GM21381 (cell line): ENCODE results near the gene PCDH11Y.
A peak's percentile ranks its signal among the peaks of the same experiment; 100 is the strongest.
"Not testable (repeated sequence)": the region's sequence is repeated elsewhere in the genome, so short reads cannot be mapped to it uniquely, and the experiment has no call there.

Experiments used
- ATAC-seq: cut with Tn5 transposase; IDR thresholded peaks from one replicate; pipeline ENCODE4 v1.9.1; 2021; ENCODE audit warnings: mild to moderate bottlenecking, moderate library complexity; ENCODE audit not compliant: unreplicated experiment

Gene PCDH11Y, protein sequence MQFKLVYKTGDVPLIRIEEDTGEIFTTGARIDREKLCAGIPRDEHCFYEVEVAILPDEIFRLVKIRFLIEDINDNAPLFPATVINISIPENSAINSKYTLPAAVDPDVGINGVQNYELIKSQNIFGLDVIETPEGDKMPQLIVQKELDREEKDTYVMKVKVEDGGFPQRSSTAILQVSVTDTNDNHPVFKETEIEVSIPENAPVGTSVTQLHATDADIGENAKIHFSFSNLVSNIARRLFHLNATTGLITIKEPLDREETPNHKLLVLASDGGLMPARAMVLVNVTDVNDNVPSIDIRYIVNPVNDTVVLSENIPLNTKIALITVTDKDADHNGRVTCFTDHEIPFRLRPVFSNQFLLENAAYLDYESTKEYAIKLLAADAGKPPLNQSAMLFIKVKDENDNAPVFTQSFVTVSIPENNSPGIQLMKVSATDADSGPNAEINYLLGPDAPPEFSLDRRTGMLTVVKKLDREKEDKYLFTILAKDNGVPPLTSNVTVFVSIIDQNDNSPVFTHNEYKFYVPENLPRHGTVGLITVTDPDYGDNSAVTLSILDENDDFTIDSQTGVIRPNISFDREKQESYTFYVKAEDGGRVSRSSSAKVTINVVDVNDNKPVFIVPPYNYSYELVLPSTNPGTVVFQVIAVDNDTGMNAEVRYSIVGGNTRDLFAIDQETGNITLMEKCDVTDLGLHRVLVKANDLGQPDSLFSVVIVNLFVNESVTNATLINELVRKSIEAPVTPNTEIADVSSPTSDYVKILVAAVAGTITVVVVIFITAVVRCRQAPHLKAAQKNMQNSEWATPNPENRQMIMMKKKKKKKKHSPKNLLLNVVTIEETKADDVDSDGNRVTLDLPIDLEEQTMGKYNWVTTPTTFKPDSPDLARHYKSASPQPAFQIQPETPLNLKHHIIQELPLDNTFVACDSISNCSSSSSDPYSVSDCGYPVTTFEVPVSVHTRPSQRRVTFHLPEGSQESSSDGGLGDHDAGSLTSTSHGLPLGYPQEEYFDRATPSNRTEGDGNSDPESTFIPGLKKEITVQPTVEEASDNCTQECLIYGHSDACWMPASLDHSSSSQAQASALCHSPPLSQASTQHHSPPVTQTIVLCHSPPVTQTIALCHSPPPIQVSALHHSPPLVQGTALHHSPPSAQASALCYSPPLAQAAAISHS (N-terminal part only)

DNA sequence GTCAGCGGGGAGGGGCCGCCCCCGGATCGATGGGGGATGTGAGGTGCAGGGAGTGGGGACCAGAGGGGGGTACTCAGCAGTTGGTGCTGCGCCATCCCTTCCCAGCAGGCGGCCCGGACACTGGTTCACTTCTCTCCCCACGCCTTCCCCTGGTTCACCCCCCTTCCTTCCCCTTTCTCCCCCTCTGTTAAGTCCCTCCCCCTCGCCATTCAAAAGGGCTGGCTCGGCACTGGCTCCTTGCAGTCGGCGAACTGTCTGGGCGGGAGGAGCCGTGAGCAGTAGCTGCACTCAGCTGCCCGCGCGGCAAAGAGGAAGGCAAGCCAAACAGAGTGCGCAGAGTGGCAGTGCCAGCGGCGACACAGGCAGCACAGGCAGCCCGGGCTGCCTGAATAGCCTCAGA is at the start of gene PCDH11Y:
Gene PCDH11Y, plus strand, starts transcription at position 240 of the 400 bp plus-strand sequence. CDS start 56,804 bp downstream, outside the sequence.
- ATAC-seq = not testable (repeated sequence)

DNA sequence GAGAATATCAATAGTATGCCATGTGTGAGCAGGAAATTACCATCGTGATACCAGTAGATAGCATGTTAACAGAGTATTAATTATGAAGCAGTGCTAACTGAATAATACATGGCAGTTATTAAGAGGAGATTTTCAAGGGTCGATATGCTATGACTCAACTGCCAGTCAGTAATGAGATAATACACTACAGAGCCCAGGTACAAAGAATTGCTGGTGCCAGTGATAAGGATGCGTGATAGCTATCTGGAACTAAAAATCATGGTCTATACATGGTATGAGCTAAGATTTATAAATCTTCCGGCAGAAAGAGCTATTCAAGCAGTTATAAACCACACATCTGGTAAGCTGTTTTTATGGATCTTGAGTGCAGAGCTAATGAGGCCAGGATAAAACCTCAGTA is 32.2 kb upstream of the PCDH11Y start:
- not testable (repeated sequence) for ATAC-seq

DNA sequence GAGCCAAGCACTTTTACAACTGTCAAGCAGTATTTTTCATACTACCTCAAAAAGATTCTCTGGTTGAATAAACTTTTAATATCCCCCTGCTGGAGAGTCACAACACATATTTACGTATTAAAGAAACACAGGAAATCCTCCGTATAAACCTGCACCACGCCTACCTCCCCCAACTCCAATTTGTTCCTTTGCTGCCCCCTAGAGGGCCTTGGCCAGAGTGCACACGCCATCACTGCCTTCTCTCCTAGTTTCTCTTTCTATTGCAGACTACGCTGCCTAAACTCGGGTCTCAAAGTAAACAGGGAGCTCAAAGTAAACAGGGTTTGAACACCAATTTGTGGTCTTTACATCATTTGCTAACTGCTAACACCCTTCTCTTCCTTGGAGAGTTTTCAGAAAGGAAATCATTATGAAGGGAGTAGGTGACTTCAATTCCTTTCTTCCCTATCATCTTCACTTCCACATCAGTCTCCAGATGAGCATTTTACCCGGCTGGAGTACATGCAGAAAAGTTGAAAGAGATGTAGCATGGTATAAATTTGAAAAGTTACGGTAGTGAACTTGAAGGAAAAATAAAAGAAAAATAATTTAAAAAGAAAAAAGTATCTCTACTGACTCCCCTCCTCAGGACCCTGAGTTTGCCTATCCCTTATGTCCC is 8.2 kb upstream of the PCDH11Y start:
- ATAC-seq = peak; percentile 99

DNA sequence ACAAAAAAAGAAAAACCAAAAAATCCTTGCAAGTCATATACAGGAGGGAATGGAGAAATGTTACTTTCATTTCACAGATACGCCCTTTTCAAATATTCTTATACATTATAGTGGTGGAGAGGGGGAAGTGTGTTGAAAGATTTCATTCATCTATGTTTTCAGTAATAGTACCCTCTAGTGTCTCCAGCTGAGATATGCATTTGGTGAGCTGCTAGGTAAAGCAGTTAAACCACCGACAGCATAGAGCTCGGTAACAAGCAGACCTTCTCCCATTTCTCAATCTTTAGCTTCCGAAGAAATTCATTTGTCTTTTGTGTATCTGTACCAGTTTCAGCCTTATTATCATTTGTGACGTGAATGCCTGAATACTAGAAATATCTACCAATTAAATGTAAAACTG is 5.2 kb upstream of the PCDH11Y start:
- ATAC-seq = not testable (repeated sequence)

DNA sequence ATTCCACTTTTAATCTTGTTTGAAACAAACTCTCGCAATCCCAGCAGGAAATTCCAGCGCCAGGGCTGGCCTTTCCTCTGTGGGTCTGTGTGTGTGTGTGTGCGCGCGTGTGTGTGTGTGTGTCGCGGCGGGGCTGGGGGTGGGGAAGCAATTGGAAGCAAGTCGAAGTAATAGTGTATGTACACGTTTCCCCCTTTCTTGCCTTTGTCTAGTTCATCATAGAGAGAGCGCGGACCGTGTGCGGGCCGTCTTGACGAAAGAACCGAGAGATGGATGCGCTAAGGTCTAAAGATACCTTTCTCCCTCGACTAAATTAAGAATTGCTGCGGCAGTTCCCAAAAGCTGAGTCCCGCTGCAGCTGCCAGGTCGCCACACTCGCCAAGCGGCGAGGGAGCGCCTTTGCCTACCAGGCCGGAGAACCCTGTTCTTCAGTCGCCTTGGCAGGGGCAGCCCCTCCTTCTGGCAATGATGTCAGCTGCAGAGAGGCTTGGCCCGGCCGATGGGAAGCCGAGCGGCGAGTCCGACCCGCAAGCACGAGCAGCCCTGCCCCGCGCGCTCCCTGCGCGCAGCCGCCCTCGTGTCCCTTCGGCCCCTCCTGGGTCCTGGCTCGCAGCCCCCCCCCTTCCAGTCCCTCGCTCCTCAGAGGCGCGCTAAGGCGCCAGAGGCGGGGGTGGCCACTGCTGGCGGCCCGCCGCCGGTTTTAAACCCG is 2.5 kb downstream of the PCDH11Y start:
- not testable (repeated sequence) for ATAC-seq

DNA sequence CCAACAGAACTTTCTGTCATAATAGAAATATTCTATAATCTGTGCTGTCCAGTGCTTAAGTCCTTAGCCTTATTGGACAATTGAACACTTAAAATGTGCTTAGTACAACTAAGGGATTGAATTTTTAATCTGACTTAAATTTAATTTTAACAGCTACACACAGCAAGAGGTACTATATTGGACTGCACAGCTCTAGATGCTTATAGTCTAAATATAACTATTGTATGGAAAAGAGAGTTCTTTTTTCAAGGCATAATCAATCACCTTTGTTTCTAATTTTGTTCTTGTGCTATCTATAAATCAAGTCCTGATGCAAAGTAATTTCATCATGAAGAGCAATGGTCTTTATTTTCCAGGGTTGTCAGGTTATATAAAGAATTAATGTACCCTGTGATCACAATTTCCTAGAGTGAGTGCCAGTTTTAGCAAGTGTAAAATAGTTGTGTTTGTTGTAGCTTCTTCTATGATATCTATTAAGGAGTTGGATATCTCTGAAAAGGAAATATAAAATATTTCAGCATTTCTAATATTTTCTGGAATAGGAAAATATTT is 39.0 kb downstream of the PCDH11Y start:
- not testable (repeated sequence) for ATAC-seq

DNA sequence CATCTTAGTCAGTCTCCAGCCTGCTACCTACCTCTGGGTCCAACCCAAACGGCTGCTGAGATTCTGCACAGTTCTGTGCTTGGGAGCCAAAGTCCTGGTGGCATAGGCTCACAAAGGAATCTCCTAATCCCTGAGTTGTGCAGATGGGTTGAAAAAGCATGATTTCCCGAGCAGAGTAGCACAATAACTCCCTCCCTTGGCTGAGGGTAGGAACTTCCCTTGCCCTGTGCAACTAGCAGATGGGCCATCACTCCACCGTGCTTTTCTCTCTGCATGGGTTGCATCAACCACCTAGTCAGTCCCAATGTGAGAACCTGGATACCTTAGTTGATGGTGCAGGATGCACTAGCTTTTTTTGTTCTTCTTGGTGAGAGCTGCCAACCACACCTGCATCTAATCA is 82.9 kb downstream of the PCDH11Y start:
- ATAC-seq = not testable (repeated sequence)

DNA sequence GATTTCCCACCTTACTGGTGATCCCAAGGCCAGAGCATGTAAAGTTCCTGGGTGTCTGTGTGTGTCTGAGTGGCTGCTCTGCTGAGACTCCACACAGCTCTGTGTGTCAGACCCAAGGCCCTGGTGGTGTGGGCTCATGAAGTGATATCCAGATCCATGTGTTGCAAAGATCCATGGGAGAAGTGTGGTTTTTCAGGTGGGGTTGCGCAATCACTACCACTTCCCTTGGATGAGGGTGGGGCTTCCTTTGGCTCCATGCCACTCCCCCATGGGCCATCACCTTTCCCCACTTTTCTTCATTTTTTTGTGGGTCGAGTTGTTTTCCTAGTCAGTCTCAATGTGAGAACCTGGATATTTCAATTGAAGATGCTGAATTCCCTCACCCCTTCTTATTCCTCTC is 182.9 kb downstream of the PCDH11Y start:
- ATAC-seq = not testable (repeated sequence)

DNA sequence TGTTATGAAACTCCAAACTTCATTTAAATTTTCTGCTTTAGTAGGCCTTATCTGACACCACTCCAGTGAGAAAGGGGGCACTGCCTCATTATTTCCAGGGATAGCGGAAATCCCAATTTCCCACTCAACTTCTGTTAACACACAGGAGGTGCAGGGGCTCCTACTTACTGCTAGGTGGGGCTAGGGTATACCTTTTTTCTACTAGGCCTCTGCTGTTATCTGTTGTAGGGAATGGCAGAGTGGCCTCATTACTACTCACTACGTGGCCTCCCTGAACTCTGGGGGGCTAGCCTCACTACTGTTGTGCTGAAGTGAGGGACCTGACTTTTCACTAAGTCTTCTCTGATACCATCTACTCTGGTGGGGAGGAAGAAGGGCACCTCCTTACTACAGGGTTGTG is 215.0 kb downstream of the PCDH11Y start:
- ATAC-seq = not testable (repeated sequence)

DNA sequence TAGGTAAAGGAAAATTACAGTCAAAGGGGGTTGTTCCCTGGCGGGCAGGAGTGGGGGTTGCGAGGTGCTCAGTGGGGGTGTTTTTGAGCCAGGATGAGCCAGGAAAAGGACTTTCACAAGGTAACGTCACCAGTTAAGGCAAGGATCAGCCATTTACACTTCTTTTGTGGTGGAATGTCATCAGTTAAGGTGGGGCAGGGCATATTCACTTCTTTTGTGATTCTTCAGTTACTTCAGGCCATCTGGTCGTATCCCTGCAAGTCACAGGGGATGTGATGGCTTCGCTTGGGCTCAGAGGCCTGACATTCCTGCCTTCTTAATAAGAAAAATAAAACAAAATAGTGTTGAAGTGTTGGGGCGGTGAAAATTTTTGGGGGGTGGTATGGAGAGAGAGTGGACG is 324.8 kb downstream of the PCDH11Y start:
- ATAC-seq = not testable (repeated sequence)

DNA sequence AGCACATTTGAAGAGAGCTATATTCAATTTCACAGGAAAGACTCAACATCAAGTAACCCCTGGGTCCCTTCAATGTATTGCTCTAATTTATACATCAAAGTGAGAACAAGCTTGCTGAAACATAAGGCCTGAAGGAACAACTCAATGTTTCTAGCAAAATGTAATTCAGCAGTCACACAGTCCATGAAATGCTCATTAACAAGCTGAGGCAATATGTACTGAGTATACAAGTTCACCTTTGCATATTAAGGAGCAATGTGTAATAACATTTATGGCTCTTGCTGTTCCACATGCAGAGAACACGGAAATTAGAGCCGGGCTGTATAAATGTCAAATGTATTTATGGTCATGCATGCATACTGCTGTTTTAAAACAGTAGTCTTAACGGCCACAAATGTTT is 342.1 kb downstream of the PCDH11Y start:
- ATAC-seq = not testable (repeated sequence)

DNA sequence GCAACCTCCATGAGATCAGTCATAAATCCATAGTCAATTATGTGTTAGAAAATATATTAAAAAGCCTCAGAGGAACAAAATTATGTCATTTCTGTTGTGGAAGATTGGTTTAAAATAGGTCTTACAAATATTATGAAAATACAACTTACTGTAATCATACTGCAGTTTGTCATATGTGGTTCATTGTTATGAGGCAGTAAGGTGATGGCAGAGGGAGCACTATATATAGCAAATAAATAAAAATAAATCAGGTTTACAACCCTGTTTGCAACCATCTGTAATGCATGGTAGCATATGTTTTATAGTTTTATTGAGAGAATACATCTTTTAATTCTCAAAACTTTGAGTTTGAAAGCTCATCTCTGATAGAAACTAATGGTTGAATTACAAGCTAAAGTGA is 543.6 kb downstream of the PCDH11Y start:
- not testable (repeated sequence) for ATAC-seq

DNA sequence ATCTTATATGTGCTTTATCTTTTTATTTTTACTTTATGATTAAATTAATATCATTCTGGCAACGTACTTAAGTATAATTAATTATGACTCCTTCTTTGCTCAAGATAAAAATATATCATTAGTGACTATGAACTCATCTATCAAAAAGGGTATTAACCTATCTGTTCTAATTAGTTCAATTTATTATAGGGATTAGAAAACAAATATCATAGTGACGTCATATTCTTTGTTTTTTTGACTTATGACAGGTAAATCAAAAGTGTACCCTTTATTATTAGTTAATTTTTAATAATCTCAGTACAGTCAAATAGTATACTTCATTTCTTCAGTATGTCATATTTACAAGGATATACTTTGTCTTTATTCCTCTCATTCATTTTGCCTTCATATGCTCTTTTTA is 638.5 kb downstream of the PCDH11Y start:
- ATAC-seq = not testable (repeated sequence)

DNA sequence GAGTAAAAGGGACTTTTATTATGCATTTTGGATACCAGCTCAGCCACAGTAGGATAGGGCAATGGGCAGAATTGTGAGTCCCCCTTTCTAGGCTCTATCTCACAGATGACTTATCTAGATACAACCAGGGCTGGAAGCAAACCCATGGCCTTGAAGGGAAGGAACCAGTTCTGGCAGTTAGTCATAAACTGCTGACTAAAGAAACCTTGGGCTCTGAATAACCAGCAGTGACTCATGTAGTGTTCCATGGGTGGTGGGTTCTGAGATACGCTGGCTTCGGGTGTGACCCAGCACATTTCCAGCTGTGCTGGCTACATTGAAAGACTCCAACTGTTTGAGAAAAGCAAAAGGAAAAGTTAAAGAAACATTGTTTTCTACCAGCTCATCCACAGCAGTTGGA is 679.2 kb downstream of the PCDH11Y start:
- not testable (repeated sequence) for ATAC-seq

DNA sequence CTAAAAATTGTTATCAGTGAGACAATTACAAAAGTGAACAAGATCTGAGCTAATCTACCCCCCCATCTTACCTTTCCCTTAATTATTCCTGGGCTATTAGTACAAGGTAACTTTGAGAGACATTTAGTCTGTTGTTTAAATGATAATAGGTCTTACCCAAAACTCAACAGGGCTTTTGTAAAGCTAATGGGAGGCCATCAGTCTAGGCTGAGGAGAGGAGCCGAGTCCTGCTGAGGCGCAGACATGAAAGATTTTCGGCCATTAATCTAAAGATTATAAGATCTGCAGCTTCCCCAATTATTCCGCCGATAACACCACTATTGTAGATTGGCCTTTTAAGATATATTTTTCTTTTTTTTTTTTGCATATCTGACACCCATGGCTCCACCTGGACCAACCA is 708.6 kb downstream of the PCDH11Y start:
- not testable (repeated sequence) for ATAC-seq

DNA sequence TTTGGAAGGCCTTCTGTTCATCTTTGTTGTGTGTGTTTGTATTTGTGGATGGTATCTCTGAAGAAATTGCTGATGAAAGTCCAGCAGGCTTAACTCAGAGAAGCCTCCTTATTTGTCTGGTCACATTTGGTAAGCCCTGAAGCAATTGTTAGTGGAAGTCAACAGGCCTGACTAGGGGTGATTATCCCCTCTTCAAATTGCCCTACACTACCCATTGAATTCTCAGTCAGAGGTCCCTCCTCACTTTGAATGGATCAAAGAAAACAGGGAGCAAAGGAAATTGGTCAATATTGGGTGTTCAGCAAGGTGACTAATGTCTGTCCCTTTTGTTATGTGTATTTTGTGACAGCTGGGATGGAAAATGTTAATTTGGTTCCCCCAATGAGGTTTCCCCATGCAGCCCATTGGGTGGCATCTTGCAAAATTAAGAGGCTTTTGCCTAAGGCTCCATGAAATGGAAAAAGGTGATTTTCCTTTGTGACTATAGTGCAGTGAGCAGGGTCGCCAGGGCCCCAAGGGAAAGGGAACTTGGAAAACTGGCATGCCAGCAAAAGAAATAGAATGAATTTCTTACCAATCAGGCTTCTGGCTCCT is 709.8 kb downstream of the PCDH11Y start:
- not testable (repeated sequence) for ATAC-seq

DNA sequence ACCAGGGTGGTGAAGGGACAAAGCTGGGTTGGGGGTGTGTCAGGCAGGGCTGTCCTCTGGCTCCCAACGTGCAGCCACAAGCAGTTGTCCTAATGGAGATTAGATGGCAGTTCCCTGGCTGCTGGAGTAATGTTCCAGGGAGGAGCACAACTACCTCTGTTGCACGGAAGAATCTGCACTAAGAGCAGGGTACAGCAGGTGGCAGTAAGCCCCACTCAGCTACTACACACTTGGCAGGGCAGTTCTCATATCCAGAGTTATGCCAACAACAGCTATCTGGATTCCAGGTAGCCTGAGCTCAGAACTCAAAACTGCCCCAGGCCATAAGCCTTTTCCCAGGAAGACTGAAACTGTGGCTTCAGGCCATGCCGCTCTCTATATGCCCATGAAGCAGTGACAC is 761.3 kb downstream of the PCDH11Y start:
- ATAC-seq = not testable (repeated sequence)

DNA sequence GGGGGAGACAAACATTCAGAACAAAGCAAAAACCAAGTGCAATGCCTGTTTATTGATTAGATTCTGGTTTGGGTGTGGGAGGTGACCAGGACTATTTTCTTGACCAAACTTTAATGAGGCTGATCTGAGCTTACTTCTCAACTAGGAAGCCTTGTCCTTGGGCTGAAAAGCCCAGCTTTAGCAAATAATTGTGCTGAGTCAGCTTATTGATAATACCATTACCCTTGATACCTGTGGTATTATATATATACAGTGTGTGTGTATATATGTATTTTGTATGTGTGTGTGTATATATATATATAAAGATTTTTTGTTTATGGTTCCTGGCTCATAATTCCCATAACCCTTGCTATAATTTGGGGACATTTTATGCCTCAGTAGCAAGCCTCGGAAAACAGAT is 776.4 kb downstream of the PCDH11Y start:
- ATAC-seq = not testable (repeated sequence)
